Stomach (tissue), 9 donors: Measurements from ENCODE around the gene FHAD1. TPM values are rescaled to one million over a fixed set of nuclear protein-coding genes. Genes with fewer than 3 reads are reported as not detected.
A peak's percentile ranks its signal among the peaks of the same experiment; 100 is the strongest.

Source experiments
- DNase-seq, 2 donors: peaks; one replicate each; pipeline versions ENCODE4 v3.0.0 to v3.0.0-alpha.2; 2013 to 2019
- H3K27ac ChIP-seq, 5 donors: fragments of 200-600 bp in 4 of 5; sonication (generic) in 4 of 5; one replicate each; pipeline ENCODE4 v1.5.1; 2013 to 2019; ENCODE audit warnings: mild to moderate bottlenecking in 1 of 5, moderate library complexity in 1 of 5
- H3K27me3 ChIP-seq, 3 donors: fragments of 200-600 bp; sonication (generic); one replicate each; pipeline ENCODE4 v1.5.1; 2017 to 2019; ENCODE audit warnings: mixed run types in 1 of 3
- H3K36me3 ChIP-seq, 4 donors: fragments of 200-600 bp; sonication (generic); 1 replicate in 3 of 4; 2 replicates in 1 of 4; pipeline ENCODE4 v1.5.1; 2016 to 2019
- H3K4me1 ChIP-seq, 4 donors: fragments of 200-600 bp; sonication (generic); one replicate each; pipeline ENCODE4 v1.5.1; 2016 to 2019
- H3K4me3 ChIP-seq, 4 donors: fragments of 200-600 bp; sonication (generic) in 3 of 4; one replicate each; pipeline ENCODE4 v1.5.1; 2016 to 2019; ENCODE audit warnings: mild to moderate bottlenecking in 1 of 4
- H3K9me3 ChIP-seq, 4 donors: fragments of 200-600 bp; sonication (generic); one replicate each; pipeline ENCODE4 v1.5.1; 2016 to 2019
- EP300 ChIP-seq: sonication (generic); formaldehyde crosslinking; IDR thresholded peaks from one replicate; pipeline ENCODE4 v1.6.1; 2017; ENCODE audit warnings: antibody characterized with exemption
- POLR2A ChIP-seq, 4 donors: fragments of 450-650 bp; IDR thresholded peaks; one replicate each; pipeline ENCODE4 v1.6.1; 2016; ENCODE audit warnings: antibody characterized with exemption in 4 of 4, control low read depth in 2 of 4, mild to moderate bottlenecking in 1 of 4, moderate library complexity in 1 of 4
- POLR2AphosphoS5 ChIP-seq, 3 donors: sonication (generic); formaldehyde crosslinking; IDR thresholded peaks; one replicate each; pipeline ENCODE4 v1.6.1; 2016; ENCODE audit warnings: antibody characterized with exemption in 3 of 3
- WGBS, 5 donors: extraction: QIAGEN DNeasy Blood & Tissue Kit in 3 of 5; methylation state at CpG; one replicate each; pipeline versions ENCODE4 v1.1.5 to v1.1.7; 2013 to 2018; 5-methylcytosine and 5-hydroxymethylcytosine counted together
- intact Hi-C: fragments of 100-400 bp; cut with DNase I; formaldehyde crosslinking; loops from one replicate; pipeline ENCODE4 v1.15.1; 2023; ENCODE audit warnings: low total_unique reads
- polyA plus RNA-seq, 3 donors: library from polyadenylated mRNA; stranded (reverse); fragments of 200-250 nt; gene quantifications; one replicate each; pipeline ENCODE4 v1.2.3, GENCODE V29; 2013
- total RNA-seq, 5 donors: library from RNA; depleted of rRNA; stranded (reverse); fragments of >200 nt; gene quantifications; one replicate each; pipeline versions ENCODE4 v1.1.0 to v1.2.3, GENCODE V29; 2014 to 2016
- TF ChIP-seq, protein P1 (sequence below), 7 experiments: fragments of 450-650 bp in 4 of 7; fragments of 200-600 bp in 3 of 7; sonication (generic) in 3 of 7; IDR thresholded peaks; one replicate each; pipeline ENCODE4 v1.5.1; 2016 to 2019; ENCODE audit warnings: antibody characterized with exemption in 7 of 7, control low read depth in 2 of 7, mild to moderate bottlenecking in 1 of 7
- donor health status: healthy with polysubstance abuse.
- donor health status: Bipolar disorder and iron deficiency.
- donor health status: healthy.

FHAD1 gene
- total and polyA plus RNA-seq, 8 donors = 0.38 to 5.1 (median 1.4) TPM; not detected in 2

DNA sequence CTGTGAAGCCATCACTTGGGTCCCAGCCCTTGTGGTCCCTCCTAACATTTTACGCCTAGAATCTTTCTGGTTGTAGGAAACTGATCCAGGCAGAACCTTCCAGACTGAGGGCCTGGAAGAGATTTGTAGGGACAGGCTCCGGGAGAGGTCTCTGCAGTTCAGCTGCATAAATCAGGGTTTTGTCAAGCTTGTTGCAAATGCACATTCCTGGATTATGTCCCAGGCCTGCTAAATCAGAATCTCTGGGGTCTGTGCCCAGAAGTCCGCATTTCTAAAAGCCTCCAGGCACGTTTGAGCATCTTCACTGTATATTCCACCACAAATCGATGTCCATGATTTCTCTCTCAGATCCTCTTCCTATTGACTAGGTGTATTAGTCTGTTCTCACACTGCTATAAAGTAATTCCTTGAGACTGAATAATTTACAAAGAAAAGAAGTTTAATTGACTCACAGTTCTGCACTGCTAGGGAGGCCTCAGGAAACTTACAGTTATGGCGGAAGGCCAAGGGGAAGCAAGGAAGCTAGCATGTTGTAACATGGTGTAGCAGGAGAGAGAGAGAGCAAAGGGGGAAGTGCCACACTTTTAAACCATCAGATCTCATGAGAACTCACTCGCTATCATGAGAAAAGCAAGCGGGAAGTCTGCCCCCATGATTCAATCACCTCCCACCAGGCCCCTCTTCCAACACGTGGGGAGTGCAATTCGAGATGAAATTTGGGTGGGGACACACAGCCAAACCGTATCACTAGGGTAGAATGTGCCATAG lies 1.2 kb upstream of the FHAD1 start:
- peak overlapping the region in 4 of 5 donors; percentile 34 to 82 (median 62) for H3K27ac ChIP-seq
- H3K27me3 ChIP-seq = peaks cover 0 to 8% (median 0%) of the 10 kb centered on the region in 3 donors
- no peaks in the 10 kb centered on the region for H3K9me3 ChIP-seq
- peak in 1 of 3 donors; percentile 17 for TF ChIP-seq POLR2AphosphoS5 (IDR thresholded peaks at IDR 0.05)
- TF ChIP-seq POLR2A (IDR thresholded peaks at IDR 0.05) = no peak
- peak in 1 of 2 donors; percentile 69 for DNase-seq
- no peak overlapping the region for H3K4me3 ChIP-seq
- peaks cover 9 to 58% (median 36%) of the 10 kb centered on the region in 4 donors for H3K4me1 ChIP-seq
- 40 to 64% (median 58%) methylated on average over 11 of the region's 11 CpGs for WGBS, 5 donors
- no peaks in the 10 kb centered on the region for H3K36me3 ChIP-seq
- intact Hi-C loops = no loop called here

DNA sequence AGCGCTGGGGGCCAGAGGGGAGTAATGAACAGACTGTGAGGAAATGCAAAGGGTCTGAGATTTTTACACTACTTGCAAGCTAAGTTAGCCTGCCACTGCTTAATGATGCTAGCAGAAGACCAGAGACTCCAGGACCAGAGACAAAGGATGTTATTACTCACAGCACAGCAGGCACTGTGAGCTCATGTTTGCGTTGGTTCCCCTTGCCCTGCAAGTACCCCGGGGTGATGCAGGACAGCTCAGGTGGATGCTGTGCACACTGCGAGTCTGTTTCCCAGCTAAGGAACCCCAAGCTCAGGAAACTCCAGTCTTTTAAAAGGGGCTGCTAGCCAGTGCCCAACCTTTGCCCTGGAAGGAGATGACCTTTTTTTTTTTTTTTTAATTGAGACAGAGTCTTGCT lies 1.2 kb downstream of the FHAD1 start:
- no peak overlapping the region for H3K27ac ChIP-seq
- 85 to 94% (median 91%) methylated on average over 4 of the region's 4 CpGs for WGBS, 5 donors

DNA sequence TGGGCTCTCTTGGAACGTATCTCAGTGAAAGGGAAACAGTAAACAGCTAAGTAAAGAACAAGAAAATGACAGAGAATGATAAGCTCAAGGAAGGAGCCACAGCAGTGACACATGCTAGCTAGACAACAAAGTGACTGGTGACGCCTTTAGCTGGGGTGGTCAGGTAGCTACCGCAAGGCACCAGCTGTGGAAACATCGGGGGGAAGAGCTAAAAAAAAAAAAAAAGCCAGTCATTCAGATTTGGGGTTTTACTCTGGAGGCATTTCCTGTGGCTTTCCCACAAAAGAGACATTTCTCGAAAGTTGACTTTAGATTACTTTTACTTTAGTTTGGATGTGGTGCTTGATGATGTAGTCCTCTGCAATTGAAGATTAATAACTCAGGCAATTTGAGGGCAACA lies 2.1 kb downstream of the FHAD1 start:
- 34 to 48% (median 43%) methylated on average over 5 of the region's 5 CpGs for WGBS, 5 donors

More for the DNA sequence above, 1.2 kb downstream of the FHAD1 start:
- peaks cover 0 to 8% (median 0%) of the 10 kb centered on the region in 3 donors for H3K27me3 ChIP-seq
- TF ChIP-seq EP300 (no peak), POLR2AphosphoS5 (IDR thresholded peaks at IDR 0.05) (no peak), POLR2A (IDR thresholded peaks at IDR 0.05) (no peak)
- TF ChIP-seq, protein P1, sequence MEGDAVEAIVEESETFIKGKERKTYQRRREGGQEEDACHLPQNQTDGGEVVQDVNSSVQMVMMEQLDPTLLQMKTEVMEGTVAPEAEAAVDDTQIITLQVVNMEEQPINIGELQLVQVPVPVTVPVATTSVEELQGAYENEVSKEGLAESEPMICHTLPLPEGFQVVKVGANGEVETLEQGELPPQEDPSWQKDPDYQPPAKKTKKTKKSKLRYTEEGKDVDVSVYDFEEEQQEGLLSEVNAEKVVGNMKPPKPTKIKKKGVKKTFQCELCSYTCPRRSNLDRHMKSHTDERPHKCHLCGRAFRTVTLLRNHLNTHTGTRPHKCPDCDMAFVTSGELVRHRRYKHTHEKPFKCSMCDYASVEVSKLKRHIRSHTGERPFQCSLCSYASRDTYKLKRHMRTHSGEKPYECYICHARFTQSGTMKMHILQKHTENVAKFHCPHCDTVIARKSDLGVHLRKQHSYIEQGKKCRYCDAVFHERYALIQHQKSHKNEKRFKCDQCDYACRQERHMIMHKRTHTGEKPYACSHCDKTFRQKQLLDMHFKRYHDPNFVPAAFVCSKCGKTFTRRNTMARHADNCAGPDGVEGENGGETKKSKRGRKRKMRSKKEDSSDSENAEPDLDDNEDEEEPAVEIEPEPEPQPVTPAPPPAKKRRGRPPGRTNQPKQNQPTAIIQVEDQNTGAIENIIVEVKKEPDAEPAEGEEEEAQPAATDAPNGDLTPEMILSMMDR (IDR thresholded peaks at IDR 0.05) = no peak
- no peaks in the 10 kb centered on the region for H3K36me3 ChIP-seq
- H3K9me3 ChIP-seq = no peaks in the 10 kb centered on the region
- DNase-seq = no peak
- intact Hi-C loops = no loop called here
- H3K4me3 ChIP-seq = no peak overlapping the region
- peaks cover 9 to 58% (median 32%) of the 10 kb centered on the region in 4 donors for H3K4me1 ChIP-seq

DNA sequence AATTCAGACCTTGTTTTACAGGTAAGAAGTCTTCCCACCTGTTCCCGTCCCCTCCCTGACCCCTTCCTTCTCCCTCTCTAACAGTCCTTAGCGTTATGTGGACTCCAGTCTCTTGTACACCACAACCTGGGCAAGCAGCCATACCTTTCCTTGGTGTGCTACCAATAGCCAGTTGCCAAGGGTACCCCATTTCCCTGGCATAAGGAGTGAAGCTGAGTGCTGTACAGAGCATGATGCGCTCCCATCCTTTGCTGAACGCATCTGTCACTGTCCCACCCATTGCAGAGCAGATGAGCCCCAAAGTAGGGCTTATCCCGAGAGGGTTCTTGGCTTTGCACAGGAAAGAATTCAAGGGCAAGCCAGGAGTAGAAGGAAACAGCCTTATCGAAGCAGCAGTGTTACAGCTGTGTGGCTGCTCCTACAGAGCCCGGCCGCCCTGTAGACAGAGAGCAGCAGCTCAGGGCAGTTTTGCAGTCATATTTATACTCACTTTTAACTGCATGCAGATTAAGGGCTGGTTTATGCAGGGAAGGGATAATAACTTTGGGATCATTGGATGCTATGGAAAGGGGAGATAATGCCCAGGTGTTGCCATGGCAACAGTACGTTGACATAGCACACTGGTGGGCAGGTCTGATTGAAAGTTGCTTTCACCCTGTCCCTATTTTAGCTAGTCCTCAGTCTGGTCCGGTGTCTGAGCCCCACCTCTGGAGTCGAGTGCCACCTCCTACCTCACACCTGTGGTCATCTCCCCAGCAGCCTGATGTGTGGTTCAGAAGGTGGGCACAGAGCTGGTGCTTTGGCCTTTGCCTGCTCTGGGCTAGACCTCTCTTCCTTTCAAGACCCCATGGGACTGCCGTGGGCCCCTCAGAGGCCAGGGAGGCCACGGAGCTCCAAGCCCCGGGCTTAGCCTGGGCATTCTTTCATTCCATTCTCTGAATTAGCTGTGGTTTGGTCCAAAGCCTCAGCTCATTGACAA lies 5.1 kb downstream of the FHAD1 start:
- Histone ChIP-seq H3K36me3 (no peaks in the 10 kb centered on the region), H3K27ac (no peak overlapping the region), H3K4me3 (no peak overlapping the region), H3K4me1 (peaks cover 0 to 25% (median 13%) of the 10 kb centered on the region in 4 donors), H3K27me3 (peaks cover 0 to 5% (median 0%) of the 10 kb centered on the region in 3 donors), H3K9me3 (no peaks in the 10 kb centered on the region)
- WGBS, 5 donors = 63 to 78% (median 71%) methylated on average over 14 of the region's 14 CpGs
- DNase-seq = no peak
- intact Hi-C loops = no loop called here
- no peak for TF ChIP-seq EP300
- TF ChIP-seq, protein P1 (IDR thresholded peaks at IDR 0.05) = no peak
- TF ChIP-seq POLR2AphosphoS5 (IDR thresholded peaks at IDR 0.05) = no peak
- TF ChIP-seq POLR2A (IDR thresholded peaks at IDR 0.05) = no peak

More for the DNA sequence above, 2.1 kb downstream of the FHAD1 start:
- Histone ChIP-seq H3K4me1 (peaks cover 9 to 51% (median 29%) of the 10 kb centered on the region in 4 donors), H3K27ac (peak overlapping the region in 1 of 5 donors; percentile 22), H3K27me3 (peaks cover 0 to 8% (median 0%) of the 10 kb centered on the region in 3 donors), H3K36me3 (no peaks in the 10 kb centered on the region), H3K4me3 (no peak overlapping the region), H3K9me3 (no peaks in the 10 kb centered on the region)
- DNase-seq = peak in 1 of 2 donors; percentile 48
- TF ChIP-seq POLR2AphosphoS5 (IDR thresholded peaks at IDR 0.05) (no peak), POLR2A (IDR thresholded peaks at IDR 0.05) (no peak), EP300 (no peak)
- TF ChIP-seq, protein P1 (IDR thresholded peaks at IDR 0.05) = no peak
- intact Hi-C loops = no loop called here
